Kidney epithelial cell (primary cell): ENCODE results near the gene EFHC1. TPM values are rescaled to one million over a fixed set of nuclear protein-coding genes. Genes with fewer than 3 reads are reported as not detected.

Experiments used
- DNase-seq: peaks from one replicate; pipeline ENCODE4 v3.0.0-alpha.2; 2010; ENCODE audit warnings: low read depth
- H3K27me3 ChIP-seq: 2 replicates; pipeline ENCODE4 v1.6.0; 2011; ENCODE audit warnings: low read length; ENCODE audit not compliant: control insufficient read depth, insufficient read depth
- H3K36me3 ChIP-seq: 2 replicates; pipeline ENCODE4 v1.5.1; 2011; ENCODE audit warnings: low read length; ENCODE audit not compliant: control insufficient read depth, insufficient read depth
- H3K4me3 ChIP-seq: 2 replicates; pipeline ENCODE4 v1.5.1; 2011; ENCODE audit warnings: low read depth, mild to moderate bottlenecking, control low read depth, low read length
- total RNA-seq: library from RNA; depleted of rRNA; stranded (reverse); fragments of >200 nt; gene quantifications from 2 replicates; pipeline ENCODE4 v1.2.3, GENCODE V29; 2015
- TF ChIP-seq, protein P1 (sequence below): IDR thresholded peaks from 2 replicates; pipeline ENCODE4 v1.5.1; 2011; ENCODE audit warnings: mild to moderate bottlenecking, moderate library complexity, low read length, control low read depth, inconsistent platforms; ENCODE audit not compliant: insufficient read depth, poor library complexity, severe bottlenecking

EFHC1 gene
- total RNA-seq, 1 donor from 2014 or later: 22.9 TPM

DNA sequence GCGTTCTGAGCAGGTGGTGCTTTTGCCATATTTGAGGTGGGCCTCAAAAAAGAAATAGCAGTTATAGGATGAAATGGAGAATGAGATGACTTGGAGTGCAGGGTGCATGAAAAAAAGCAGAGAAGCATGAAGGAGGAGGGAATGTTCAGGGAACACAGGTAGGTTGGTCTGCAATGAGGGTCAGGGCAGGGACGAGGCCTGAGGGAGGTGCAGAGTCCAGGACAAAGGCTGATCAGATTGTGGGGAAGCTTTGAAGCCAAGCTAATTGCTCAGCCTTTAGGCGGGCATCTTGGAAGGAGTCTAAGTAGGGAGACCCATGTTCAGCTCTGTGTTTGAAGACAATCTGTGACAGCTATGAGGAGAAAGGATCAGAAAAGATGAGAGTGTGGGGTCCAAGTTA, 144.7 kb downstream of the EFHC1 start:
- Histone ChIP-seq H3K27me3 (no peaks in the 10 kb centered on the region), H3K4me3 (no peak overlapping the region), H3K36me3 (no peaks in the 10 kb centered on the region)
- DNase-seq: no peak
- TF ChIP-seq, protein P1, sequence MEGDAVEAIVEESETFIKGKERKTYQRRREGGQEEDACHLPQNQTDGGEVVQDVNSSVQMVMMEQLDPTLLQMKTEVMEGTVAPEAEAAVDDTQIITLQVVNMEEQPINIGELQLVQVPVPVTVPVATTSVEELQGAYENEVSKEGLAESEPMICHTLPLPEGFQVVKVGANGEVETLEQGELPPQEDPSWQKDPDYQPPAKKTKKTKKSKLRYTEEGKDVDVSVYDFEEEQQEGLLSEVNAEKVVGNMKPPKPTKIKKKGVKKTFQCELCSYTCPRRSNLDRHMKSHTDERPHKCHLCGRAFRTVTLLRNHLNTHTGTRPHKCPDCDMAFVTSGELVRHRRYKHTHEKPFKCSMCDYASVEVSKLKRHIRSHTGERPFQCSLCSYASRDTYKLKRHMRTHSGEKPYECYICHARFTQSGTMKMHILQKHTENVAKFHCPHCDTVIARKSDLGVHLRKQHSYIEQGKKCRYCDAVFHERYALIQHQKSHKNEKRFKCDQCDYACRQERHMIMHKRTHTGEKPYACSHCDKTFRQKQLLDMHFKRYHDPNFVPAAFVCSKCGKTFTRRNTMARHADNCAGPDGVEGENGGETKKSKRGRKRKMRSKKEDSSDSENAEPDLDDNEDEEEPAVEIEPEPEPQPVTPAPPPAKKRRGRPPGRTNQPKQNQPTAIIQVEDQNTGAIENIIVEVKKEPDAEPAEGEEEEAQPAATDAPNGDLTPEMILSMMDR: no peak

DNA sequence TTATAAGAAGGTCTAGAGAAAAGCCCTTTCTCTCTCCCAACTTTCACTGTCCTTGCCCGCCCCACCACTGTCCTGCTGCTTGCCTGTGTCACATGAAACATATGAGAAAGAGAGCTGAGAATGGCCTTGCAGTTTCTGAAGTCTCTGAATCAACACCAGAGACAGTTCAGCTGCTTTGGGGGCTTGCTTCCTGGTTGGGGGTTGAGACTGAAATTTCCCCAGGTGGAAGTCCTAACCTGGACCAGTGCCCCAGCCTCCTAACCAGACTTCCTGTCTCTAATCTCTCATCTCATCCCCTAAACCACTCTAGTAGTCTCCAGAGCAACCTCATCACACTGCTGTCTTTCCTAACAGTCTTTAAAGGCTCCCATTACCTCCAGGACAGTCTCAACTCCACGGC, 146.1 kb downstream of the EFHC1 start:
- Histone ChIP-seq H3K27me3 (no peaks in the 10 kb centered on the region), H3K36me3 (no peaks in the 10 kb centered on the region), H3K4me3 (no peak overlapping the region)
- TF ChIP-seq, protein P1: no peak
- no peak for DNase-seq

DNA sequence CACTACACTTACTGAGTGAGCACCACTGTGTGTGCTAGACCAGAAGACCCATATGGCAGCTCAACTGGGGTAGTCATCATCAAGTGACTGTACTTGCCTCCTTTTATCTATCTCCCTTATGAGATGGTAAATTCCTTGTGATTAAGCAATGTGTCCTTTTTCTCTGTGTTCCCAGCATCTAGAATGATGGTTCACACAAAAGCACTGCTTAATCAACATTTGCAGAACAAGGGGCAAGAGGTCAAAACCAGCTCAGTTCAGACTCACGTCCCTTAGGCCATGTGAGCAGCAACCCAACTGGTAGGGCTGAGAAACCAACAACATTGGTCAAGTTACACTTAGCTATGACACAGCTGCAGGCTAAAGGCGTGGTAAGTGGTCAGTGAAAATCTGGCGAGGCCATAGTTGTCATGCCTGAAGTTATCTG, 146.7 kb downstream of the EFHC1 start:
- DNase-seq: peak; percentile 89
- Histone ChIP-seq H3K27me3 (no peaks in the 10 kb centered on the region), H3K36me3 (no peaks in the 10 kb centered on the region), H3K4me3 (no peak overlapping the region)
- TF ChIP-seq, protein P1: no peak

DNA sequence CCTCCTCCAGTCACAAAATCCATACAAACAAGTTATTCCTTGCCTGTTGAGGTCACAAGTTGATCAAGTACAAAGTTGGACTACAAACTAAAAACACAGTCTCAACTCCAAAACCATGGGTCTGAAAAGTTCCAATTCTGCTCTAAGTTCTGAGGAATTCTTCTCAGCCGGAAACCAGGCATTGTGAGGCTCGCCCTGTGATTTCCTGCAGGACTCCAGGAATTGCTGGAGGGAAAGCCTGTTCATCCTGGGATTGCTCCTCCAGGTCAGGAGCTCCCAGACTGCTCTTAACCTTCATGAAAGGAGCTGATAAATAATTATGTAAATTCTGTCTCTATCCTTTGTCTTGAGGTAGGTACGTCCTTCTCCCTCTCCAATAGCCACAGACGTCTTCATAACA, 148.2 kb downstream of the EFHC1 start:
- no peak for DNase-seq
- TF ChIP-seq, protein P1: no peak
- Histone ChIP-seq H3K27me3 (no peaks in the 10 kb centered on the region), H3K36me3 (no peaks in the 10 kb centered on the region), H3K4me3 (no peak overlapping the region)

DNA sequence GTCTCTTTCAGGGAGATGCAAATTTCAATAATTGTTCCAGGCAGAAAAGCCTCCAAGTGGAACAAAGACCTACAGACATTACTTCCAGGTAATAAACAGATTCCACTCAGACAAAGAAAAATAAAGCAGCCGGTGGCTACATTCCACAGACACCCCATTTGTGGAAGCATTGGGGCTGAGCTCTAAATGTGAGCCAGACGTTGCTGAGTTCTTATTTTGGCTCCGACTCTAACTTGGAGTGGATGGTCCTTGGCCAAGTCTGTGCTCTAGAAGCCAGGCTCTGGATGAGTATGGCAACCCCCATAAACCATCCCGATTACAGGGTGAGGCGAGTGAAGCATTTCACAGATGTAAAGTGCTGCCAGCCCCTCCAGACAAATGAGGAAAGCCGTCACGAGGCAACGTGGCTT, 150.2 kb downstream of the EFHC1 start:
- no peak for DNase-seq
- H3K4me3 ChIP-seq: no peak overlapping the region
- TF ChIP-seq, protein P1: no peak
- no peaks in the 10 kb centered on the region for H3K36me3 ChIP-seq
- no peaks in the 10 kb centered on the region for H3K27me3 ChIP-seq

DNA sequence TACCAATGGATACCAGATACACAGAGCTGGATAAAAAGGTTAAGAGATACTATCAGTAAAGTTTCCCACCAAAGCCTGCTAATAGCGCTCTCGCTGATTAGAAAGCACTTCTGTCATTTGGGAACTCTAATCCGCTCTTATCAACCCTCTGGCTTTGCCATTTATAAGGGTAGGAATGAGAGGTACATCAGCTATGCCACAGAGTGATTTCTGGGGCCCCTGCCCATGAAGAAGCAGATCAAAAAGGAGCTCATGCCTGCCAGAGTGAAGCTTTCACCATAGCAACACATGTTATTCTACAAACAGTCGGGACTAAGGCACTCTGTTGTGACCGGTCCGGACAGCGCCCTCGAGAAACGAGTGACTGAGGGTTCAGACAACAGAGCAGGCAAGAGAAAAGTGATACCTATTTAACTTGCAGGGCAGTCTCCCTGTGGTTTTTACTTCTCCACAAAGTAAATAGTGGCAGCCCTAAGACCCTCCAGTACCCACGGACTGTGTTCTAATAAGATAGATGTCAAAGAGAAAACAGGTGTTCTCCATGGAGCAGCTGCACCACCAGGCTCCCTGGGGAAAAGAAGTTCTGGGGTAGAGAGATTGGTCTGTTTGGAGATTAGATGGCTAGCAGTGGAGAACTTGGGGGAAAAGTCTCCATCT, 151.1 kb downstream of the EFHC1 start:
- TF ChIP-seq, protein P1: no peak
- Histone ChIP-seq H3K4me3 (no peak overlapping the region), H3K36me3 (no peaks in the 10 kb centered on the region), H3K27me3 (no peaks in the 10 kb centered on the region)
- DNase-seq: no peak
